Stimulated activated CD4-positive, alpha-beta T cell treated with anti-CD3 and anti-CD28 coated beads, TNF-alpha, amount 100 ng/mL, for 1 hour (primary cell): Measurements from ENCODE around the gene CNTN6.

Experiments
- DNase-seq, 3 donors: peaks; one replicate each; pipeline ENCODE4 v3.0.0-alpha.2; 2020; ENCODE audit warnings: low read depth in 3 of 3, low spot score in 1 of 3

CNTN6 gene

DNA sequence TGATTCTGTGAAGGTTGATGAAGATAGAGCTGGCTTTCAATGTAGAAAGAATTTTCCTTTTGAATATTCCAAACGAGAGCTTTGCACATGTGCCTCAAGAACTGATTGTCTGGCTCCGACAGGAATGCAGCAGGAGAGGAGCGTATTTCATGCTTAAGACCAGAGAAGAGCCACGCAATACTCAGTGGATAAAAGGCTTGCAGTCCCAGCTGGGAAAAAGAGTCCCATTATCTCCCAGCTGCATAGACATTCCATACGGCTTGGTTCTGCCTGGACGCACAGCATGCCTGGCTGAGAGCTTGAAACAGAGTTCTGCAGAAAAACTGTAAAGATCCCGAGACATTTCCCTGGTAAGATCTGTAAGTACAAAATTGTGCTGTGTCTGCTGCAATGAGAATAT, at the start of gene CNTN6:
CNTN6 (plus strand) TSS at position 254 of the 400 bp plus-strand sequence. CDS start 54,985 bp downstream, outside the sequence.
- DNase-seq = no peak

GRCh38 chr3:1048558-1048957, 44.3 kb upstream of the CNTN6 start:
- no peak for DNase-seq

- DNase-seq = no peak
Measured at GRCh38 chr3:1055870-1056269, 37.0 kb upstream of the CNTN6 start.

- no peak for DNase-seq
Measured at GRCh38 chr3:1056744-1057143, 36.1 kb upstream of the CNTN6 start.

GRCh38 chr3:1057436-1057835, 35.4 kb upstream of the CNTN6 start:
- no peak for DNase-seq

- DNase-seq = no peak
Measured at GRCh38 chr3:1068985-1069384, 23.8 kb upstream of the CNTN6 start.

DNA sequence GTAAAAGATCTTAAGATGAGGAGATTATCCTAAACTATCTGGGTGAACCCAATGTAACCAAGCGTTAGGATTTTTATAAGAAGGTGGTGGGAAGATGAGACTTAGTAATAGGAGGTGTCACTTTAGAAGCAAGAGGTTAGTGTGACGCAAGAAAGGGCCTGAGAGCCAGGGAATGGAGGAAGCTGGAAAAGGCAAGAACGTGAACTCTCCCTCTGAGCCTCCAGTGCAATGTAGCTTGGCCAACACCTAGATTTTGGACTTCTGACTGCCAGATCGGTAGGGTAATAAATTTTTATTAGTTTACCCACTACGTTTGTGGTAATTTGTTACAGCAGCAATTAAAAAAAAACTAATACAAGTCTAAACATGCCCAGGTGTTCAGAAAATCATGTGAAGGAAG, 20.8 kb upstream of the CNTN6 start:
- DNase-seq = no peak

GRCh38 chr3:1079662-1080061, 13.2 kb upstream of the CNTN6 start:
- DNase-seq = no peak

GRCh38 chr3:1082108-1082507, 10.7 kb upstream of the CNTN6 start:
- DNase-seq = no peak

DNA sequence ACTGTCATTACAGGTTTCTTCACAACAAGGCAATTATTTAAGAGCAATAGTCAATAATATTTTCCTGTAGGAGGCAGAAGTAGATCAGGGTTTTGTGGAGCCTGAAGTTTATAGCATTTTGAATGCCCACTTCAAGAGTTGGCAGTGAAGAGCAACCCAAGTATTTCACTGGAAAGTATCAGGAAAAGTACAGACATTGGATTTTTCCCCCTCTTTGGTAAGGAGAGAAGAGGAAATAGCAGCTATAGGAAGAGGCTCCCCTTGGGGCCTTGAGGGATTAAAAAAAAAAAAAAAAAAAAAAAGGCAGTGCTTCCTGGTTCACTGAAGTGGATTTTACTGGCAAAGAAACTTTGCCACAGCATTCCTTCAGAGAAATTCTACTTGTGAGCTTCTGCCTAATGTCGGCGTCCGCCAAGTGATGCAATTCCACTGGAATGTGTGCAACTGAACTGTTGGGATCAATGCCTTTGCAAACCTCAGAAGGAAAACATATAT, 5.7 kb upstream of the CNTN6 start:
- DNase-seq = no peak

- no peak for DNase-seq
Measured at GRCh38 chr3:1088503-1088902, 4.3 kb upstream of the CNTN6 start.

GRCh38 chr3:1091286-1091685, 1.5 kb upstream of the CNTN6 start:
- DNase-seq = no peak

GRCh38 chr3:1092061-1092460, 763 bp upstream of the CNTN6 start:
- no peak for DNase-seq

GRCh38 chr3:1093217-1093616, 393 bp downstream of the CNTN6 start:
- DNase-seq = no peak

DNA sequence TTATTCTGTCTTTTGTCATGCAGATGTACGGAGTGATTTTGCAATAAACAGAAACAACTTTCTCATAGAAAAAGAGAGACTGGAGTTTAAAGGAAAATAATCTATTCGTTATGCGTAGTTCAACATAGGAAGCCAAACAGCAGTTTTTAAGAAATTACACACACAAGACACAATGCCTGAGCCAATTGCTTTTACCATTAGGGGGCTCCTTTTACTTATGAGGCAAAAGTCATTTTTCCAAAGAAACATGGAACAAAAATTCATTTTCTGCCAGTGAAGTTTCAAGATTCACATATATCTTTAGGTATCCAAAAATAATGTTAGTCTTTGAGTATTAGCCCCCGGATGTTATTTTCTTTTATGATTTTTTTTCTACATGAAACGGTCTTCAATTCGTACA, 10.7 kb downstream of the CNTN6 start:
- DNase-seq = no peak

GRCh38 chr3:1117843-1118473, 25.1 kb downstream of the CNTN6 start:
- DNase-seq = no peak

- no peak for DNase-seq
Measured at GRCh38 chr3:1131166-1131565, 38.3 kb downstream of the CNTN6 start.

GRCh38 chr3:1135194-1135593, 42.4 kb downstream of the CNTN6 start:
- no peak for DNase-seq

GRCh38 chr3:1138036-1138435, 45.2 kb downstream of the CNTN6 start:
- no peak for DNase-seq

- DNase-seq = no peak
Measured at GRCh38 chr3:1139071-1139470, 46.2 kb downstream of the CNTN6 start.

DNA sequence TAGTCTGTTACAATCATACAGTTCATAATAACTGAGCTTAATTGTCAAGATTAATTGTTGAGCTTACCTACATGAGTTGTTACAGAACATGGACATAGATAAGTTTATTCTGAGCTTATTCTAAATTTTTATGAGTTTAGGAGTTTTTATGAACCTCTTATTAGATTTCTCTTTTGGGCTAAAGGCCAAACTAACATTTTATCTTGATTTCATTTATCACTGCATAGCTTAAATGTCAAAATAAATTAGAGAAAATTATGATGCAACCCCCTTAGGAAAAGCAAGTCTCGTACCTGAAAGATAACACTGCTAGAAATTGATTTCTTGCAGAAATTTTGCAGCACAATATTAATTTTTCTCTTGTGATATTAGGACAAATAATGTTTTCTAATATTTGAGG, 54.5 kb downstream of the CNTN6 start:
- DNase-seq = no peak

GRCh38 chr3:1147819-1148218, 55.0 kb downstream of the CNTN6 start:
- no peak for DNase-seq

- DNase-seq = no peak
Measured at GRCh38 chr3:1164101-1164500, 71.3 kb downstream of the CNTN6 start.
